Activated naive CD4-positive, alpha-beta T cell treated with anti-CD3 and anti-CD28 coated beads, Interleukin-2, amount 10 ng/mL, durations not matched to agents 7 days and 5 days (primary cell): Measurements from ENCODE around the gene MCCD1.
A peak's percentile ranks its signal among the peaks of the same experiment; 100 is the strongest.
"Not testable (repeated sequence)": the region's sequence is repeated elsewhere in the genome, so short reads cannot be mapped to it uniquely, and the experiment has no call there.

ENCODE experiments used
- CTCF ChIA-PET: fragments of 350-600 bp; sonication (Branson Sonifier 250); formaldehyde crosslinking; loops from one replicate; lab custom pipeline; 2021; ENCODE audit warnings: antibody characterized with exemption; lab: Charles Lee
- DNase-seq: peaks from one replicate; pipeline ENCODE4 v3.0.0-alpha.2; 2020
- H3K27ac Mint-ChIP-seq: one replicate; pipeline ENCODE4 v1.8.0; 2021; ENCODE audit warnings: mild to moderate bottlenecking, moderate library complexity, mixed read lengths
- H3K27me3 Mint-ChIP-seq: one replicate; pipeline ENCODE4 v1.8.0; 2021; ENCODE audit warnings: mild to moderate bottlenecking, mixed read lengths
- H3K36me3 Mint-ChIP-seq: one replicate; pipeline ENCODE4 v1.8.0; 2021; ENCODE audit warnings: mixed read lengths
- H3K4me1 Mint-ChIP-seq: one replicate; pipeline ENCODE4 v1.8.0; 2021; ENCODE audit warnings: mixed read lengths
- H3K4me3 Mint-ChIP-seq: one replicate; pipeline ENCODE4 v1.8.0; 2021; ENCODE audit warnings: mild to moderate bottlenecking, moderate library complexity, mixed read lengths
- H3K9me3 Mint-ChIP-seq: one replicate; pipeline ENCODE4 v1.8.0; 2021; ENCODE audit warnings: mixed read lengths

Gene MCCD1, protein sequence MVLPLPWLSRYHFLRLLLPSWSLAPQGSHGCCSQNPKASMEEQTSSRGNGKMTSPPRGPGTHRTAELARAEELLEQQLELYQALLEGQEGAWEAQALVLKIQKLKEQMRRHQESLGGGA

DNA sequence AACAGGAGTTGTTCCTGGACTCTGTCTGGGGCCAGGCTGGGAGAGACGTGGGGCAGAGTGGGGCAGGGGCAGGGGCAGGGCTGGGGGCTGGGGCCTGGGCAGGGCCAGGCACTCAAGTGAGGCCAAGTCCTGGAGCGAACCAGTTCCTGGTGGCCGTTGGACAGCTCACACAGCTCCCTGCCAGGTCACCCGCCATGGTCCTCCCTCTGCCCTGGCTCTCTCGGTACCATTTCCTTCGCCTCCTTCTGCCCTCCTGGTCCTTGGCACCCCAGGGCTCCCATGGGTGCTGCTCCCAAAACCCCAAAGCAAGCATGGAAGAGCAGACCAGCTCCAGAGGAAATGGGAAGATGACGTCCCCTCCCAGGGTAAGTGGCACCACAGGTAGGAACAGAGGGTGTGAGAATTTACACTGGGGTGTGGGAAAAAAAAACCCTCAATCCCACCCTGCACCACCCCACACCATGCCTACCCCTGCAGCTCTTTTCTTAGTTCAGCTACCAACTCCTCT lies at the start of gene MCCD1:
TSS of gene MCCD1 (plus strand) at position 142 of the 508 bp plus-strand sequence. CDS start at position 195, 53 bp downstream.
- Mint-ChIP-seq H3K27ac (peak within 1 kb of the TSS; percentile 24), H3K9me3 (no peaks in the 10 kb centered on the region), H3K4me1 (peaks cover 12% of the 10 kb centered on the region), H3K4me3 (no peak within 1 kb of the TSS), H3K27me3 (no peaks in the 10 kb centered on the region), H3K36me3 (peaks cover 42% of the 10 kb centered on the region)
- no peak for DNase-seq
- CTCF ChIA-PET: no interaction called here

DNA sequence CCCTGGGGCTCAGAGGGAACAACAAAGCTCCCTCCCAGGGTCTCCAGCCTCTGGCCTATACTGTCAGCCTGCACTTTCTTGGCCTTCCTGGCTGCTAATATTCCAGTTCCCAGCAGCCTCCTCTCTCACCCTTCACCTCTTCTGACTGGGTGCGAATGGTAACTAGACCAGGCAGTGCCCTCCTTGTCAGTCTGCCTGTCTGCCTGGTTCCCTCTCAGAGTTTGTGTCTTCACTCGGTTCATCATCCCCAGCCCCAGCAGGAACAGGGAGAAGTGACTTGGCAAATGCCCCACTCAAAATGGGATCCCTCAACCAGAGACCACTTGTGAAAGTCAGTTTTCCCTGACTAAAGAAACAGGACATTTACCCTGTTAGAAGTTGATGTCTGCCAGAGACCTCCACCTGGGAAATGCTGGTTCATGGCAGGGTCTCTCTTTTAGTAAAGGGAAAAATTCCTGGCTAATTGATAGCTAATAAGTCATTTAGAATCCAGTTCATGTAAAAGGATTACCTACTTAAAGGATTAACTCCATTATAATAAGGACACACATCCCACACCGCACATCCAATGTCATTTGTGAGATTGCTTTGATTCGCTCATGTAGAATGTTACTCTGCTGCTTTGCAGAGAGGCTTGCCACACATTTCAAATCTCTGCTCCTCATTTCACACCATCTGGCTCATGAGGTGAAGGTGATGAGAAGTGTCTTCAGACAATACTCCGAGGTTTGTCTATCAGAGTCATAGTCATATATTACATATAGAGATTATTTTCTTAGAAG lies 49.4 kb upstream of the MCCD1 start:
- Mint-ChIP-seq H3K4me3 (no peak overlapping the region), H3K9me3 (no peaks in the 10 kb centered on the region), H3K4me1 (peaks cover under 1% of the 10 kb centered on the region), H3K27me3 (peaks cover 3% of the 10 kb centered on the region), H3K36me3 (peaks cover 5% of the 10 kb centered on the region), H3K27ac (no peak overlapping the region)
- CTCF ChIA-PET: no interaction called here
- DNase-seq: no peak

DNA sequence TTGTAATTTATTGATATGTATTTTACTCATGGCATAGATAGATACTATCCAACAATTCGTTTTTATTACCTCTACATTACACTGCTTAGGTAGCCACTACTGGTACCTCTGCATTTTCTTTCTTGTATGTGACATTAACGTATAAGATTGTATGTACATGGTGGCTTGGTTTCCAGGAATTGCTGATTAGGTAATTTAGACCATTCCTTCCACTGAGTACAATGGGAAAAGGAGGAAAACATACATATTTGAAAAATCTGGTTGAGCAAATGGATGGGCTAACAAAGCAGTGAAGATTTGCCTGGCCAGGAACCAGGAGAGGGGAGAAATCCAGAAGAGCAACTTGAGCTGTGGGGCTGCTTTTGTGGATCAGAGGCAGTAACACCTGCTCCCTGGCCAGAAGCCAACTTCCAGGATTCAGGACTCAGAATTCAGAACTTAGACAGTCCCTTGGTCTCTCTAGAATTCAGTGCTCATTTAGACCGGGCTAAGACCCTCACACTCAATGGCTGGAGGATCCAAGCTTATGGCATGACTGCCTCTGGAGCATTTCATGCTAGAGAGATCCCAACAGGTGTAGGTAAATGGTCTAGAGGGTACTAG lies 48.7 kb upstream of the MCCD1 start:
- no peak overlapping the region for H3K27ac Mint-ChIP-seq
- H3K4me1 Mint-ChIP-seq: no peaks in the 10 kb centered on the region
- peaks cover 3% of the 10 kb centered on the region for H3K27me3 Mint-ChIP-seq
- H3K36me3 Mint-ChIP-seq: peaks cover 2% of the 10 kb centered on the region
- H3K4me3 Mint-ChIP-seq: no peak overlapping the region
- CTCF ChIA-PET: no interaction called here
- no peak for DNase-seq
- H3K9me3 Mint-ChIP-seq: no peaks in the 10 kb centered on the region

DNA sequence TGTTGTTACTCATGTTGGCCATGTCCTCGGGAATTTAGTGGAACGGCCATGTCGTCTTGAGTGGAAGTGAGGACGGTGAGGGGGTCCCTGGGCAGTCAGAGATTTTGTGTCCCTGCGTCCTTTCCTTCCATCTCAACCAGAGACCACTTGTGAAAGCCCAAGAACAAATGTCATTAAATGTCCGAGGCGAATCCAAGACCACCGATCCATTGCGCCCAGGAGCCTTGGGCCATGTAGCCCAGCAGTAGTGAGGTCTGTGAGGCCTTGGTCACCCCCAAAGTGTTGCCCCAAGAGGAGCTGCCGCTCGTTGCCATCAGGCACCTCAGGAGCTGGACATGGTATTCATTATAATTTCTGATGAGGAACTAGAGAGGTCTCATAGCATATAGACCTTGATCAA lies 48.2 kb upstream of the MCCD1 start:
- no peak overlapping the region for H3K27ac Mint-ChIP-seq
- CTCF ChIA-PET: no interaction called here
- H3K27me3 Mint-ChIP-seq: peaks cover 3% of the 10 kb centered on the region
- H3K4me3 Mint-ChIP-seq: no peak overlapping the region
- H3K36me3 Mint-ChIP-seq: no peaks in the 10 kb centered on the region
- no peak for DNase-seq
- H3K9me3 Mint-ChIP-seq: no peaks in the 10 kb centered on the region
- H3K4me1 Mint-ChIP-seq: no peaks in the 10 kb centered on the region

DNA sequence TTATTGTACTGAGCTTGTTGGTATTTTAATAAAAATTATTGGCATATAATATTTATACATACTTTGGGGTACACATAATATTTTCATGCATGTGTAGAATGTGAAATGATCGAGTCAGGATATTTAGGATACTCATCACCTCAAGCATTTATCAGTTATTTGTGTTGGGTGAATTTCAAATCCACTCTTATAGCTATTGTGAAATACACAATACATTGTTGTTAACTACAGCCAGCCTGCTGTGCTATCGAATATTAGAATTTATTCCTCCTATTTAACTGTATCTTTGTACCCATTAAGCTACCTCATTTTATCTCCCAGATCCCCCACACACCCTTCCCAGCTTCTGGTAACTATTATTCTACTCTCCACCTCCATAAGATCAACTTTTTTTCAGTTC lies 45.4 kb upstream of the MCCD1 start:
- H3K4me3 Mint-ChIP-seq: no peak overlapping the region
- peaks cover 6% of the 10 kb centered on the region for H3K36me3 Mint-ChIP-seq
- no peaks in the 10 kb centered on the region for H3K9me3 Mint-ChIP-seq
- peaks cover 6% of the 10 kb centered on the region for H3K27me3 Mint-ChIP-seq
- H3K4me1 Mint-ChIP-seq: peaks cover 13% of the 10 kb centered on the region
- no peak overlapping the region for H3K27ac Mint-ChIP-seq
- no peak for DNase-seq
- CTCF ChIA-PET: interaction anchor here (1.3 to 1.5 kb wide), 2 partner anchors 15 to 86 kb away, joined by 3 to 6 read pairs; no protein-coding TSS in a partner anchor

DNA sequence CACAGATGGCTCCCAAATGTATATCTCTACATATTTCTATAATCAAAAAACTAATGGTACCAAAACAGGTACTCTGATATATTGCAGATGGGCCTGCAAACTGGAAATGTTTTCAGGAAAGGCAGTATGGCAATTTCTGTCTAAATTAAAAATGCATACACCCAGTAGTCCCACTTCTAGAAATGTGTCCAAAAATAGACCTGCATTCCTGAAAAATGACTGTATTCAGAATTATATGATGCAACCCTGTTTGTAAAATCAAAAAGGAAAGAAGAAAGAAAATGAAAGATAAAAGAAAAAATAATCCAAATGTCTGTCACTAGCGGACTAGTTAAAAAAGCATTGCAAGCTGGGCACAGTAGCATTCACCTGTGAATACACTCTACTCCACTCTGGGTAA lies 43.7 kb upstream of the MCCD1 start:
- no peak for DNase-seq
- Mint-ChIP-seq H3K4me1 (peaks cover 25% of the 10 kb centered on the region), H3K27me3 (peaks cover 3% of the 10 kb centered on the region), H3K36me3 (peaks cover 14% of the 10 kb centered on the region), H3K9me3 (no peaks in the 10 kb centered on the region), H3K4me3 (no peak overlapping the region), H3K27ac (no peak overlapping the region)
- CTCF ChIA-PET: interaction anchor here (1.4 kb wide), 1 partner anchor 86 kb away, joined by 3 read pairs; no protein-coding TSS in a partner anchor

DNA sequence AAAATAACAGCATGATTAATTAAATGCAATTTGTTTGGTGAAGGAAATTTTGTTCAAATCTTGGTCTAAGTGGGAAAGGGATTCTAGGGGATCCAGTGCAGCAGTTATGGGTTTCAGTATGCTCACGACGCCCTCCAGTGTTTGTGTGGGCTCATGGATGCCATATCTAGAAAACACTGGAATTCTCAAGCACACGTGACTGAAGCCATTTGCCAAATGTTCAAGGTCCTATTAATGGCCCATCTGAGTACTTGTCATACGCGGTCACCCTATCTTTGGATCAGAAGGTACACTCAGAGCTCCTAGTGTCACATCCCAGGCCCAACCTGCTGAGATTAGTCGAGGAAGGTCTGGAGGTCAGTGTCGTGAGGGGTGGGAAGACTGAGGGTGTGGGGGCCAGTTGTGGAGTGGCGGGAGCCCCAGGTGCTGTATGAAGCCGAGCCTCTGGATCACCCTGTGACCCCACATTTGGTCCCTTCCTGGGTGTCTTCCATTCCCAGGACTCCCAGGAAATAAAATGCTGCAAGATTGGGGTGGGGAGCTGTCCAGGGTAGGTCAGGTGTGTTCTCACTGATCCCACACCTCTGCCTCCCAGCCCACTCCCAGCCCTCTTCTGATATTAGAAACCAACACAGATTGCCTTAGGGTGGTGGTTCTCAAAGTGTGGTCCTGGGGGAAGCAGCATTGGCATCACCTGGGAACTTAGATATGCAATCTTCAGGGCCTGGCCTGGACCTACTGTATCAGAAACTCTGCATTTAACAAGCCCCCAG lies 42.5 kb upstream of the MCCD1 start:
- Mint-ChIP-seq H3K4me1 (peaks cover 33% of the 10 kb centered on the region), H3K36me3 (peaks cover 16% of the 10 kb centered on the region)
- H3K27me3 Mint-ChIP-seq, H3K27ac Mint-ChIP-seq, DNase-seq, H3K4me3 Mint-ChIP-seq, CTCF ChIA-PET, H3K9me3 Mint-ChIP-seq: not testable (repeated sequence)

DNA sequence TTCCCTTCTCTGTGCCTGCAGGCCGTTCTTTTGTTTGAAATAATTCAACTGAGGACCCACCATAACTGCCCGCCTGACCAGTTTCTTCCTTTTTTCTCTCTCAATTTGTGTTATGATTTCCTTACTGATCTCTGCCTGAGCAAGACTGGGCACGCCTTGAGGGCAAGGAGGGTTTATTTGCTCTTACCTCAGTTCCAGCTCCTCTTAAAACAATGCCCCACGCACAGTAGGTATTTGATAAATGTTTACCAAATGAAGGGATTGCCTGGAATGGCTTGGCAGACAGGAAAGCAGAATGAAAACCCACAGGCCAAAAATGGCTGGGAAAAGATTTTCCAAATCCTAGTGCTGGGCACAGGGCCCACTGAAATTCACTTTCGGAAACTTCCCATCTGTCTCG lies 41.1 kb upstream of the MCCD1 start:
- CTCF ChIA-PET, H3K27me3 Mint-ChIP-seq, DNase-seq, H3K4me3 Mint-ChIP-seq, H3K9me3 Mint-ChIP-seq, H3K27ac Mint-ChIP-seq: not testable (repeated sequence)
- Mint-ChIP-seq H3K36me3 (peaks cover 19% of the 10 kb centered on the region), H3K4me1 (peaks cover 47% of the 10 kb centered on the region)

DNA sequence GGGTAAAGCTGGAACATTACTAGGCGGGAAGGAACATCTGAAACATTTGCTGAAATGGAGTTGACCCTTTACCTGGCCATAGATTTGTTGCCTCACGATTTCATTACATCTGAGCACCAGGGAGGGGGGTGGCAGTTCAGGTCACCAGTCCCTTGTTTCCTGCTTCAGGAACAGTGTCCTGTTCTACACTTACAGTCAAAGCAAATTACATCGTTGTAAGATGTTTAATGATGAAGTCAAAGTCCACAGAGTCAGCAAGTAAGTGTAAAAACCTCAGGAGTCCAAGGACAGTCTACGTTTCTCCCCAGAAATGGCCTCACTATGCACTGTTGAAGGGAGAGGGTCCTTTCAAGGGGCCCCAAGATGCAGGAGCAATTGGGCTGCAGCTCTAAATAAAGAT lies 39.7 kb upstream of the MCCD1 start:
- peaks cover 55% of the 10 kb centered on the region for H3K4me1 Mint-ChIP-seq
- peak overlapping the region; percentile 21 for H3K27ac Mint-ChIP-seq
- no peak for DNase-seq
- peaks cover 3% of the 10 kb centered on the region for H3K27me3 Mint-ChIP-seq
- H3K9me3 Mint-ChIP-seq: no peaks in the 10 kb centered on the region
- H3K4me3 Mint-ChIP-seq: no peak overlapping the region
- CTCF ChIA-PET: interaction anchor here (0.9 kb wide), 1 partner anchor 109 kb away, joined by 3 read pairs; no protein-coding TSS in a partner anchor
- H3K36me3 Mint-ChIP-seq: peaks cover 21% of the 10 kb centered on the region

DNA sequence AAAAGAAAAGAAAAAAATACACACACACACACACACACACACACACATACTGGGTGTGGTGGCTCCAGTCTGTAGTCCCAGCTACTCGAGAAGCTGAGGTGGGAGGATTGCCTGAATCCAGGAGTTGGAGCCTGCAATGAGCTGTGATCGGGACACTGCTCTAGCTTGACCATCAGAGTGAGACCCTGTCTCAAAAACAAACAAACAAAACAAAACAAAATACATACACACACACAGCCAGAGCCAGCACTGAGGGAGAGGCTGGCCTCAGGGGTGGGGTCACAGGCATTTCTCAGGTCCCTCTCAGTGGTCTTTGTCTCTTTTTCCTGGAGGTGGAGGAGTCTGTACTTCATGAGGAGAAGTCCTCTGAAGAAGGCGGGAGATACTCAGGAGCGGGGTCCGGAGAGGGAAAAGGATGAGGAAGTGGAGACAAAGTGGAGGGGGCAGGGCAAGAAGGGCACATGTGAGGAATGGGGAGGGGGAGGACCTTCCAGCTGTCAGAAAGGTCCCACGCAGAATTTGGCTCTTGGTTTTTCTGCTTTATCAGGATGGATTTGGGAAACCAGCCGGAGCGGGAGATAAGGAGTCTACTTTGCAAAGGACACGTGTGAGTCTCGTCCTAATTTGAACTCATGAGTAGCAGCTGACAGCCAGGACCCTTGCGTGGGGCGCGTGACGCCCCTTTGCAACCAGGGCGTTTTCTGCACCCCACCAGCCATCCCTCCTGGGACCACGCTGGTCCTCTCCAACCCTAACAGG lies 38.5 kb upstream of the MCCD1 start:
- peaks cover 3% of the 10 kb centered on the region for H3K27me3 Mint-ChIP-seq
- no peak for DNase-seq
- no peak overlapping the region for H3K4me3 Mint-ChIP-seq
- H3K27ac Mint-ChIP-seq: no peak overlapping the region
- H3K9me3 Mint-ChIP-seq: no peaks in the 10 kb centered on the region
- CTCF ChIA-PET: interaction anchor here (0.9 kb wide), 1 partner anchor 108 kb away, joined by 3 read pairs; no protein-coding TSS in a partner anchor
- H3K4me1 Mint-ChIP-seq: peaks cover 58% of the 10 kb centered on the region
- H3K36me3 Mint-ChIP-seq: peaks cover 25% of the 10 kb centered on the region

DNA sequence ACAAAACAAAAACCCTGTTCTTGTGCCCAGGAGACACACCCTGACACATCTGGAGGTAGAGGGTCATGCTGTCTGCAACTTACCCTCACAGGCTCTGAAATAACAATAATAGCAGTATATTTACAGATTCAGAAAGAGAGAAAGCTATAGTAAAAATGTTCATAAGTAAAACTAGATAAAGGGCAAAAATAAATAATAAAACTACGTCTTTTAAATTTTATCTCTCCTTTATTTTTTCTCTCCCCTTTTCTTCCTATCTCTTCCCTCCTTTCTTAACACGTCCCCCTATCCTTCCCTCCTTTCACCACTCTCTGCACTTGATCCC lies 35.2 kb upstream of the MCCD1 start:
- H3K9me3 Mint-ChIP-seq, H3K27me3 Mint-ChIP-seq, DNase-seq: not testable (repeated sequence)
- H3K36me3 Mint-ChIP-seq: peaks cover 24% of the 10 kb centered on the region
- H3K4me1 Mint-ChIP-seq: peaks cover 73% of the 10 kb centered on the region
- peak overlapping the region; percentile 81 for H3K4me3 Mint-ChIP-seq
- peak overlapping the region; percentile 81 for H3K27ac Mint-ChIP-seq
- CTCF ChIA-PET: interaction anchor here (0.7 to 3.1 kb wide), 6 partner anchors 32 to 1732 kb away, joined by 3 to 19 read pairs (median 4); partner anchors contain the start of genes ATP6V1G2 and DDX39B

DNA sequence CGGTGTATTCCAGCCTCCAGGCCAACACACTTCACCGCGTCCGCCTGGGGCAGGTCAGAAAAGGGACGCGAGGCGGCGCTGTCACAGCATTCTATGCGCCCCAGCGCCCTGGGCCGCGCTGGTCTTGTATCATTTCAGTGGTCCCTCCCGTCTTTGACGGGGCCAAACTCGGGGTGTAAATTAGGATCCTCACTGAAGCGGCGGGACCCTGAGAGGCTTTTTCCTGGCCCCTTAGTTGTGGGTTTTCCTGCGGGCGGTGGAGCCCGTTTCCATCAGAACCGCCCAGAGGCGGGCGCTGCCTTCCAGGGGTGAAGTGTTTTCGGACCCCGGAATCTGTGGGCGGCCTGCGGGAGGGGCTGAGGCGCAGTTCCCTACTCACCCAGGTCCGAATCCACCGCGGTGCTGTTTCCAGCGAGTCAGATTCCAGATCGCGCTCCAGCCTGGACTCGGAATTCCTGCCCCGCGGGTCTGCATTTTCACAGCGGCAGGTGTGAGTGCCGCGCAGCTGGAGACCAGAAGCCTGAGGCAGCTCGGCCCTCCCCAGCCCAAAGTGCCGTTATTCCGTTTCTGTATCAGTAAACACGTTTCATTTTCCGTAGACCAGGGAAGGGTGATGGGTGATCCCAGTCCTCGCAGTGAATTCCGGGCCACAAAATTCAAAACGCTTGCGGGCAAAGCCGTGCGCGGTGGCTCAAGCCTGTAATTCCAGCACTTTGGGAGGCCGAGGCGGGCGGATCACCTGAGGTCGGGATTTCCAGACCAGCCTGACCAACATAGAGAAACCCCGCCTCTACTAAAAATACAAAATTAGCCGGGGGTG lies 34.7 kb upstream of the MCCD1 start:
- H3K27me3 Mint-ChIP-seq: no peaks in the 10 kb centered on the region
- H3K27ac Mint-ChIP-seq: peak overlapping the region; percentile 81
- CTCF ChIA-PET: interaction anchor here (0.6 to 3.1 kb wide), 9 partner anchors 32 to 1731 kb away, joined by 3 to 19 read pairs (median 3); partner anchors contain the start of genes ATP6V1G2 and DDX39B
- peak overlapping the region; percentile 81 for H3K4me3 Mint-ChIP-seq
- peak; percentile 86 for DNase-seq
- peaks cover 22% of the 10 kb centered on the region for H3K36me3 Mint-ChIP-seq
- no peaks in the 10 kb centered on the region for H3K9me3 Mint-ChIP-seq
- peaks cover 73% of the 10 kb centered on the region for H3K4me1 Mint-ChIP-seq
